ENCODE data around the gene BCL11B. TPM values are rescaled to one million over a fixed set of nuclear protein-coding genes. Genes with fewer than 3 reads are reported as not detected.

Gene BCL11B
- total and polyA plus RNA-seq, 10 of the 15 experiments (the other 5 are each of a cell fraction or from before 2014, with no cell fraction given): 0.38 to 5.5 (median 1.3) TPM

DNA sequence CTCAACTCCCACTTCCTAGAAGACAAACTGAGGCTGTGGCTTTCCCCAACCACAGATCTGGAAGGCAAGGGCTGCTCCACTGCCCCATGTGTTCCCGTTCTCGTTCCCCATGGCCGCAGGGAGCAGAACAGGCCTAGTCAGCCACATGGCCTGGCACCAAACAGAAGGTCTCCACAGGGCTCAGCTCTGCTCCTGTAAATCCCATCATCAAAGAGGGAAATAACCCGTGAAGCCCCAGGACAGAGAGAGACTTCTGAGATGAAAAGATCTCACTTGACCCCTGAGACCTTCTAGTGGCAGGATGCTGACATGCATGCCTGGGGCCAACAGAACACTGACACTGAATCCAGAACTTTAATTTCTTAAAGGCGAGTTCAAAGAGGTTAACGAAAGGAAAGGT is 68.9 kb downstream of the BCL11B start:
- BruUV-seq (replicated peaks): no TSS peak
- ATAC-seq: no peak
- TF ChIP-seq, protein P1, sequence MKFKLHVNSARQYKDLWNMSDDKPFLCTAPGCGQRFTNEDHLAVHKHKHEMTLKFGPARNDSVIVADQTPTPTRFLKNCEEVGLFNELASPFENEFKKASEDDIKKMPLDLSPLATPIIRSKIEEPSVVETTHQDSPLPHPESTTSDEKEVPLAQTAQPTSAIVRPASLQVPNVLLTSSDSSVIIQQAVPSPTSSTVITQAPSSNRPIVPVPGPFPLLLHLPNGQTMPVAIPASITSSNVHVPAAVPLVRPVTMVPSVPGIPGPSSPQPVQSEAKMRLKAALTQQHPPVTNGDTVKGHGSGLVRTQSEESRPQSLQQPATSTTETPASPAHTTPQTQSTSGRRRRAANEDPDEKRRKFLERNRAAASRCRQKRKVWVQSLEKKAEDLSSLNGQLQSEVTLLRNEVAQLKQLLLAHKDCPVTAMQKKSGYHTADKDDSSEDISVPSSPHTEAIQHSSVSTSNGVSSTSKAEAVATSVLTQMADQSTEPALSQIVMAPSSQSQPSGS (IDR thresholded peaks at IDR 0.05; ENCODE audit: low read length): no peak
- TF ChIP-seq YBX1 (IDR thresholded peaks at IDR 0.05): no peak
- no peak for TF ChIP-seq MEF2B (IDR thresholded peaks at IDR 0.05; ENCODE audit: partially characterized antibody, poor library complexity, severe bottlenecking)
- no peak for TF ChIP-seq PML (IDR thresholded peaks at IDR 0.05; ENCODE audit: low read length)
- no peak for TF ChIP-seq IKZF1 (conservative IDR thresholded peaks at IDR 0.05)
- no peak for TF ChIP-seq NBN (IDR thresholded peaks at IDR 0.05)
- no peaks in the 10 kb centered on the region for H3K36me3 ChIP-seq (ENCODE audit: control insufficient read depth in 2 of 2, insufficient read depth in 2 of 2, low read length in 1 of 2)
- H4K20me1 ChIP-seq (ENCODE audit: control insufficient read depth, insufficient read depth): no peaks in the 10 kb centered on the region
- H3K9me3 ChIP-seq (replicated peaks; ENCODE audit: control insufficient read depth, insufficient read depth, low read length): no peaks in the 10 kb centered on the region
- H3K4me2 ChIP-seq (ENCODE audit: control insufficient read depth, insufficient read depth): no peak overlapping the region
- H3K27me3 ChIP-seq (replicated peaks in 1 of 2; ENCODE audit: control insufficient read depth in 2 of 2, insufficient read depth in 2 of 2, low read length in 1 of 2): no peaks in the 10 kb centered on the region; a peak in 1 of 4 replicates
- no peaks in the 10 kb centered on the region for H3K79me2 ChIP-seq (ENCODE audit: control insufficient read depth, insufficient read depth, low read length)
- no peak for FAIRE-seq
- CTCF ChIA-PET: no interaction called here
- no peaks in the 10 kb centered on the region for H3K4me1 ChIP-seq (ENCODE audit: control insufficient read depth, insufficient read depth, low read length)
- 45% methylated on average over 6 of the region's 6 CpGs for WGBS (ENCODE audit: insufficient coverage, insufficient replicate concordance, low lambda C conversion rate, missing lambda C conversion rate)
- in situ Hi-C loops (cut with MboI) (no loop called here), intact Hi-C loops (cut with micrococcal nuclease; ENCODE audit: unreplicated experiment) (no loop called here)
- SMC1A ChIA-PET (ENCODE audit: uncharacterized antibody, unreplicated experiment): no interaction called here
- H3K27ac ChIP-seq (ENCODE audit: control insufficient read depth, insufficient read depth): no peak overlapping the region
- H3K9ac ChIP-seq (ENCODE audit: control insufficient read depth, insufficient read depth, low read length): no peak overlapping the region
- POLR2A ChIA-PET: no interaction called here
- no peak overlapping the region for H2AFZ ChIP-seq (ENCODE audit: control insufficient read depth, low read depth, low read length)
- RAD21 ChIA-PET (ENCODE audit: unreplicated experiment): interaction anchor here (0.6 kb wide), 1 partner anchor 72 kb away, joined by 5 read pairs; no protein-coding TSS in a partner anchor
- no peak overlapping the region for H3K4me3 ChIP-seq
- DNase-seq (ENCODE audit: low read depth, low spot score): no peak

DNA sequence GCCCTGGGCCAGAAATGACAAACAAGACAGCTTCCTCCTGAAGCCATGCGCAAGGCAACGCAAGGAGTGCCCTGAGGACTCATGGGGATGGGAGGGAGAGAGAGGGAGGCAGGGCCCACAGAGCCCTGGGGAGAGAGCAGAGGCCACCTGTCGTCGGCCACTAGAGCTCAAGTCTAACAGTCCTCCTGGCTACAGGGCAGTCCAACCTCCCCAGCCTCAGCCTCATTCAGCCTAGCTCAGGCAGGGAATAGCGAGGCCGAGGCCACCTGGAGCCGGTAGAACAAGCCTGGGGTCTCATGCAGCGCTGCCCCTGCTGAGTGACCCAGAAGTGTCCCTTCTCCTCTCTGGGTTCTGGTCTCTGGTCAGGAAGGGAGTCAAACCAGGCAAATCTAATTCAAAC is 69.5 kb downstream of the BCL11B start:
- ATAC-seq: no peak
- ChIA-PET CTCF (no interaction called here), POLR2A (no interaction called here), SMC1A (ENCODE audit: uncharacterized antibody, unreplicated experiment) (no interaction called here), RAD21 (ENCODE audit: unreplicated experiment) (interaction anchor here (0.6 kb wide), 1 partner anchor 72 kb away, joined by 5 read pairs; no protein-coding TSS in a partner anchor)
- WGBS (ENCODE audit: insufficient coverage, insufficient replicate concordance, low lambda C conversion rate, missing lambda C conversion rate): 40% methylated on average over 6 of the region's 8 CpGs
- H3K4me1 ChIP-seq (ENCODE audit: control insufficient read depth, insufficient read depth, low read length): no peaks in the 10 kb centered on the region
- FAIRE-seq: no peak
- in situ Hi-C loops (cut with MboI) (no loop called here), intact Hi-C loops (cut with micrococcal nuclease; ENCODE audit: unreplicated experiment) (no loop called here)
- H2AFZ ChIP-seq (ENCODE audit: control insufficient read depth, low read depth, low read length): no peak overlapping the region
- H4K20me1 ChIP-seq (ENCODE audit: control insufficient read depth, insufficient read depth): no peaks in the 10 kb centered on the region
- no peak overlapping the region for H3K9ac ChIP-seq (ENCODE audit: control insufficient read depth, insufficient read depth, low read length)
- H3K4me2 ChIP-seq (ENCODE audit: control insufficient read depth, insufficient read depth): no peak overlapping the region
- H3K27me3 ChIP-seq (replicated peaks in 1 of 2; ENCODE audit: control insufficient read depth in 2 of 2, insufficient read depth in 2 of 2, low read length in 1 of 2): no peaks in the 10 kb centered on the region; a peak in 1 of 4 replicates
- no peak overlapping the region for H3K27ac ChIP-seq (ENCODE audit: control insufficient read depth, insufficient read depth)
- TF ChIP-seq, protein P2, sequence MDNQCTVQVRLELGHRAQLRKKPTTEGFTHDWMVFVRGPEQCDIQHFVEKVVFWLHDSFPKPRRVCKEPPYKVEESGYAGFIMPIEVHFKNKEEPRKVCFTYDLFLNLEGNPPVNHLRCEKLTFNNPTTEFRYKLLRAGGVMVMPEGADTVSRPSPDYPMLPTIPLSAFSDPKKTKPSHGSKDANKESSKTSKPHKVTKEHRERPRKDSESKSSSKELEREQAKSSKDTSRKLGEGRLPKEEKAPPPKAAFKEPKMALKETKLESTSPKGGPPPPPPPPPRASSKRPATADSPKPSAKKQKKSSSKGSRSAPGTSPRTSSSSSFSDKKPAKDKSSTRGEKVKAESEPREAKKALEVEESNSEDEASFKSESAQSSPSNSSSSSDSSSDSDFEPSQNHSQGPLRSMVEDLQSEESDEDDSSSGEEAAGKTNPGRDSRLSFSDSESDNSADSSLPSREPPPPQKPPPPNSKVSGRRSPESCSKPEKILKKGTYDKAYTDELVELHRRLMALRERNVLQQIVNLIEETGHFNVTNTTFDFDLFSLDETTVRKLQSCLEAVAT (IDR thresholded peaks at IDR 0.05): no peak
- no peak for TF ChIP-seq NKRF (conservative IDR thresholded peaks at IDR 0.05)
- H3K9me3 ChIP-seq (replicated peaks; ENCODE audit: control insufficient read depth, insufficient read depth, low read length): no peaks in the 10 kb centered on the region
- no peak overlapping the region for H3K4me3 ChIP-seq
- no TSS peak for BruUV-seq (replicated peaks)
- DNase-seq (ENCODE audit: low read depth, low spot score): no peak
- no peaks in the 10 kb centered on the region for H3K79me2 ChIP-seq (ENCODE audit: control insufficient read depth, insufficient read depth, low read length)
- no peaks in the 10 kb centered on the region for H3K36me3 ChIP-seq (ENCODE audit: control insufficient read depth in 2 of 2, insufficient read depth in 2 of 2, low read length in 1 of 2)
